GM19043 (cell line): ENCODE measurements around the gene WWOX.

Experiments used
- ATAC-seq: cut with Tn5 transposase; IDR thresholded peaks from one replicate; pipeline ENCODE4 v1.9.1; 2021; ENCODE audit warnings: low read depth; ENCODE audit not compliant: unreplicated experiment

Gene WWOX

DNA sequence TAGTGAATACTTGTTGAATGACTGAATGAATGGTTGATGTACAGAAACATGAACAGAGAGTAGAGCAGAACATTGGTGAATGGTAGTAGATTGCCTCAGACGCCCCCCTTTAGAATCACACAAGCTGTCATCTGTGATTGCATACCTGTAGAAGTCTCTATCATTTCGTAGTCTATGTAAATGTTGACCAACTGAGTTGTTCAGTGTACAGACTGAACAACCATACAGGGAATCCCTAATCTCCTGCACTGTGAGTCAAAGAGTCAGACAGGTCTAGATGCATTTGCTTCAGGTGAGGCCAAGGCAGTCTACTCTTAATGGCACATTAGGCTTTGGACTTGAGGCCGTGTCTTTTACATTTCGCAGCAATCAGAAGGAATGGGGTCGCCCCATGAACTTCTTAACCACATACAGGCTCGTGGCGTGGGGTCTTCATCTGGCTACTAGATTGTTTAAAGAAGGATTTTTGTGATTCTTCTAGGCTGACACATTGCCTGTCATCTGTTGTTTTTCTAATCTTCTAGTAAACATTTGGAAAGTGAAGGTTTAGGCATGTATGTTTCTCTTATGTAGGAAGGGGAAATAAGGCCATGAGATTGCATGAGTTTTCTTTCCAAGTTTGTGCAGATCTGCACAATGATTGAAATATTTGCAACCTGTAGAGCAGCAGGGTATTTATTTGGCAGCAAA is 157.4 kb downstream of the WWOX start:
- ATAC-seq, result no peak

DNA sequence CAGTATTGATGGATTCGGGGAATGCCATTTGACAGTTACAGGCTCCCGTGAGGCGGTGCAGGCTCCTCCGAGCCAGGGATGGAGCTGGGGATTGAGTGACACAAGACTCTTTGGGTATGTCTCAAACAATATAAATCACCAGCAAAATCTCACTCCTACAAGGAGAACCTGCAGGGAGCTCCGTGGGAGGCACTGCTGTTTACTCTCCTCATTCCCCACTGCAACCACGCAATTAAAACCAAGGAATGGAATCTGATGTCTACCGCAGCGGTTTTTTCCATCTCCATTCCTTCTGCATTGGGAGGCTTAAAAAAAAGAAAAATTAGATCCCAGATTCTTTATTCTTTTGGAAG is 157.9 kb downstream of the WWOX start:
- no peak for ATAC-seq

DNA sequence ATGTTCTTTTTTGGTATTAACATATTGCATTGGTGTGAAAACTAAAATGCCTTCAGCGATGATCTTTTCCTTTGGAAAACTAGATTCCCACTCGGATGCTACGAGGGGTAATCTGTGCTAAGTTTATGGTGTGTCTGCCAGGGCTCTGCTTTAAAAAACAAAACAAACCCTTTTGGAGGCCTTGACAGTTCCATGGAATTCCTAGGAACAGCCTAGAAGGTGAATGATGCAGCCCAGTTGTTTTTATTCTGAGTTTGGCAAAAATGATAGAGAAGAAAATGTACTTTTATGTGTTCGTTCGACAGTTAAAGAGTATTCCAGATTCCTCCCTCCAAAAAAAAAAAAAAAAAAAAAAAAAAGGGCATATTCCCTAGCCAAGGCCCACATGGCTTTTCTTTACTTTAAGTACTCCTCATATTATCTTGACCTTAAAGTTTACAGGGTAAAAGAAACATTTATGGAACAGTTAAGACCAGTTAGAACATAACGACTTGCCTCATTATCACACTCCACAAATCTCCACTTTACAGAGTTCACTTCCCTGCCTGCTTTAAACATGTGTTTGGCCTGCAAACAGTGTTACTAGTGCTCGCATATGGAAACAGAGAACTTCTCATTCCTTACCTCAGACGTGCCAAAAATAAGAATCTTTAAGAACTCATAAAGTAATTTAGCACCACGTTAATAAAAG is 159.1 kb downstream of the WWOX start:
- ATAC-seq, result no peak

DNA sequence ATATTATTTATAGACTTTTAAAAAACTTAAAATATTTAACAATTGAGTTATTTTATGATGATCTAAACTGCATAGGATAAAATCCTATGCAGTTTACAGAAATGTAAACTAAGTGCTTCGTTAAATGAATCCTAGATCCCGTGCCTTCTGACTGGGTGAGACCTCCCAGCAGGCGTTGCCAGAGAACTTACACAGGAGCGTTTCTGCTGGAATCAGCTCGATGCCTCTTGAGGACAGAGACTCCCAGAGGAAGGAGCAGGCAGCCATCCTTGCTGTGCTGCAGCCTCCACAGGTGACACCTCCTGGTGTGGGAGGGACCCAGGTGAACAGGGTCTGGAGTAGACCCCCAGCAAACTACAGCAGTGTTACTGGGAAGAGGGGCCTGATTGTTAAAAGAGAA is 160.4 kb downstream of the WWOX start:
- ATAC-seq, result no peak

DNA sequence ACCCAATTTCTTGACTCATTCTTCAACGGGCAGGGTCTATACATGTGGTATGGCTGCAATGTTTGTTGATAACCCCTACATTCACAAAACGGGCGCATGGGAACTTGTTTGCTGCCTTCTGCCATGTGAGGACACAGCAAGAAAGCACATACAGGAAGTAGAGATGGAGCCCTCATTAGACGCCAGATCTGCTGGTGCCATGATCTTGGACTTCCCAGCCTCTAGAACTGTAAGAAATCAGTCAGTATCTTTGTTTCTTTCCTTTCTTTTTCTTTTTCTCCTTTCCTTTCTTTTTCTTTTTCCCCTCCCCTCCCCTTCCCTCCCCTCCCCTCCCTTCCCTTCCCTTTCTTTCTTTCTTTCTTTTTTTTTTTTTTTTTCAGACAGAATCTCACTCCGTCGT is 165.2 kb downstream of the WWOX start:
- no peak for ATAC-seq

DNA sequence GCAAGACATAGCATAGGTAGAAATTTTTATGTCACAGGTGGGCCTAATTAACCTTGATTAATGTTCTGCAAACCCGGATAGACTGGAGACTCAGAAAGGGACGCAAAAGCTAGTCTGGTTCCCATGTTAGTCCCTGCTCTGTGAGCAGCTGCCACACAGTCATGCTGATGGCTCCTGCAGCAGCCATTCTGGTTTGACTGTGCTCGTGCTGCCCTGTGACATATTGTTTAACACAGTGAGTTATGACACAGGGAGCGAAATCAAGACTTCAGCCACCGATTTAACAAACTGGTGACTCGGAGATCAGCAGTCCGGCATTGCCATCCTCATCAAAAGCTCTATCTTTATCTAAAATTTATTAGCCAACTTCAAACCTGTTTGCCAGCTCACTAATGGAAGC is 169.8 kb downstream of the WWOX start:
- no peak for ATAC-seq

DNA sequence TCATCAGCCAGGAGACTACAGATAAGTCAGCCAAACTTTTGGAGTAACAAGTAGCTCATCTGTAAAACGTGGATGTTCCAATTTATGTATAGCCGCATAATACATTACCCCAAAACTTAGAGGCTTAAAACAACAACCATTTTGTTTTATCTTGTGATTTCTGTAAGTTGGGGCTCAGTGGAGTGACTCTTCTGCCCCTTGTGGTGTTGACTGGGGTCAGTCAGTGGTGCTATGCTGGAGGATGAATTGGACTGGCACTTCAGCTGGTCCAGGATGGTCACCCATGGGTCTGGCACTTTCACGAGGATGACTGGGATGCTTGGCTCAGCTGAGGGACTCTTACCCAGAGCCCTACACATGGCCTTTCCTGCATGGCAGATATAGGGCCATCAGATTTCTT is 172.5 kb downstream of the WWOX start:
- no peak for ATAC-seq

DNA sequence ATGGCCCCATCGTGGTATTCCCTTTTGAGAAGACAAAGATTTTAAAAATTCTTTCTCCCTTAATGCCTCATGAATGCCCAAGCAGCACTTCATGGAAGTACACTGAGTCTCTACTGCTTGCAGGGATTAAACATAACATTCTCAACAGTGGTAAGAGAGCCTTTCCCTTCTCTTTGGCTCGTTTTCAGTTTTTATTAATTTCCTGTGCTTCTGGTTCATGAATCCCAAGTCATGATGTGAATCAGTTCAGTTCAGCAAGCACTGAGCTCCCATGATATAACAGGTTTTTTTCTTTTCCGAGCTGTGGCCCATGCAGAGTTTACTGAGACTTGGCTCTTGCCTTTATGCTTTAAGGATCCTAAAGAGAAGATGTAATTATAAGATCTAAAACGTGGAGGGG is 175.3 kb downstream of the WWOX start:
- ATAC-seq, result no peak

DNA sequence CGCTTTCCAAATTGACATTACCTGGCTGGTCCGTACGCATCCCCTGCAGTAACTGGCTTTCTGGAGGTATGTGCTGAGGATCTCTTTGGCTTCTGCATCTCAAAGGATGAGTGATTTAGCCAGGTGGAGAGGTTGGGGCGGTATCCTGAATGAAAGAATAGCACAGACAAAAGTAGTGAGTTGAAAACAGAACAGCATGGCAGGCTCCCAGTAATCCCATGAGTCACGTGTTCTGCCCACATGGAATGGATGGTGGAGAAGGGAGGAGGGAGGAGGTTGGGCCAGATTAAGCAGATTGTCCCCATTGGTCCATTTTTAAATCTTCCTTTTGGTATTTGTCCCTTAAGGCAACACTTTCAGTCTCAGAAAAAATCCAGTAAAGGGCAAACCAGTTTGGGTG is 176.0 kb downstream of the WWOX start:
- no peak for ATAC-seq

DNA sequence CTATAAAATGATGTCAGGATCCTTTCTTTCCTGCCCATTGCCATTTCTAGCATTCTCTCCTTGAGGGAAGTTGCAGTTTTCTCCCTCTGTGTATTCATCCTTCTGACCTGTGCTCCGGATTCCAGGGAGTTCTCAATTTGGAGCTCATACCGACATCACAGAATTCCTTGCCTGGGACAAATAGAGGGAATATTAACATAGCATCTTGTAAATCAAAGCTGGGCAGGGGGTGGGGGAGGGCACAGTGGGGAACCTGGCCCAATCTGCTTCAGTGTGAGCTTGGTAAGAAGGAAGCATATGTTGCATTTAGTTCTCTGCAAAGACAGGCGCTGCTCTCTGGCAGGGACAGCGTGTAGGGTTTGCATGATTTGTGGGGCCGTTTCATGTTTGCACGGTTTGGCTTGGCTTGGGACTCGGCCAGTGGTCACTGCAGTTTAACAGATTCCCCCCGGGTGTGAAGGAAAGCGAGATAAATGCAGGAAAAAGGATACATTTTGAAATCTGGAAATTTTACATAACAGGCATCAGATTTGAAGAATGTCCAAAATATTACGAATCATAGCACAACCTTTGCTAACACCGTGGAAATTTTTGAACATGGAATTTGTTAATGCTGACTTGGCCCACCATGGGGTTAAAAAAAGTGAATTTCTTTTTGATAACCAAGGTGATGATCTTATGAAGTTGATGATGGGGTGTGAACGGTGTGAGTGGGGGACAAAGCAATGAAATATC is 178.0 kb downstream of the WWOX start:
- ATAC-seq, result no peak

DNA sequence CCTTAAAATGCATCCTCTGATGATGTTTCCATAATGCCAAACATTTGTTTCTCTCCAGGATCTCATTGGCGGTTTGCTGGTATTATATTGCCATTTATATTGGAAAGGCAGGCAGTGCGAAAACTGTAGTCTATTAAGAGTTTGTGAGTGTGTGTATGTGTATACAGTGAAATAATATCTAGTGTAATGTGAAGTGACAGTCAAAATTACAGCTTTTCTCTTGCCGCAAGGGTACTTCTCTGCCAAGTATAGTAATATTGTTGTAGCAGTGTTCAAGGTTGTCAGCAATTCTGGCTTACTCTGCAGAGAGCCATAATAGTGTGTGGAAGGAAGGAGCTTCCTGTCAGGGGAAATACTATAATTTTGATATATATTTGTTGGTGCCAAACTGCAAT is 178.6 kb downstream of the WWOX start:
- ATAC-seq, result no peak

DNA sequence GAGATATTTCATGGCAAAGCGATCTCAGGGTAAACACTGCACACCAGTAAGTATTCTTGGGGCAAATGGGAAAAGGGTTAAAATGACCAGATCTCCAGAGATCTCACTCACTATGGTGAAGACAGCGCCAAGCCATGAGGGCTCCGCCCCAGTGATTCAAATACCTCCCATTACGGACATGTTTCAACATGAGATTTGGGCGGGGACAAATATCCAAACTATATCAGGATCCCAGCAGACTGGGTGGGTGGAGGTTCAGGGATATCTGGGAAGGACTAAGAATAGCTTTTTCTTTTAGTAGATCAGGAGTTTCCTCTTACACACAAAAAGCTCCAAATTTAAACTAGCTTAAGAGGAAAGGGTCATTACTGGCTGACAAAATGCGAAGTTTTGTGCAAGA is 181.7 kb downstream of the WWOX start:
- no peak for ATAC-seq

DNA sequence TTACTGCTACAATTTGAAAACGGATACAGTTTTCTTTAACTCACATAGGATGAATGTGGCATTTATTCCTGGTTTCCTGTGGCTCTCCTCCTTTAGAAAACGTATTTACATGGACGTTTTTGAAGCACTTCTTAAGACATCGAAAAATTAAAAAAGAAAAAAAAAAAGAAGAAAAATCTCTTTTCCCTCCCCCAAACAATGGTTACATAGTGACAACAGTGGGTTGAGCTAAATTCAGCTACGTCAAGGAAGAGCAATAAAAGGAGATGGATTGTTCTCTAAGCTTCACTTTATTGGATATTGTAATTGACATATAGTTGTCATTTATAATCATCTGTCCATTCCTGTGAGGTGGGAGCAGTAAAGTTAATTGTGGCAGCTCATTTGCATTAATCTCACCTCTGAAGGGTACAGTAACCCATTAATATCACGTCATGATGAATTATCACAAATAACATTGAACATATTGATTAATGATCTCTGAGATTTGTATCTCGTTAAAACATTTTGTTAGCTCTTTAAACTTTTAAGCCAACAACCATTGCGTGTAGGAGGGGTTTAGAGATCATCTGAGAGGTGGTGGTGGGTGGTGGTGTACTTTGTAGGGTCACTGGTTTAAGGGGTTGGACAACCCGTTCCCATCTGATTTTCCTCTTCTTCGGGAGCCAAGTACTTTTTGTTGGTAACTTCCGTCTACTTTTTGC is 184.2 kb downstream of the WWOX start:
- no peak for ATAC-seq

DNA sequence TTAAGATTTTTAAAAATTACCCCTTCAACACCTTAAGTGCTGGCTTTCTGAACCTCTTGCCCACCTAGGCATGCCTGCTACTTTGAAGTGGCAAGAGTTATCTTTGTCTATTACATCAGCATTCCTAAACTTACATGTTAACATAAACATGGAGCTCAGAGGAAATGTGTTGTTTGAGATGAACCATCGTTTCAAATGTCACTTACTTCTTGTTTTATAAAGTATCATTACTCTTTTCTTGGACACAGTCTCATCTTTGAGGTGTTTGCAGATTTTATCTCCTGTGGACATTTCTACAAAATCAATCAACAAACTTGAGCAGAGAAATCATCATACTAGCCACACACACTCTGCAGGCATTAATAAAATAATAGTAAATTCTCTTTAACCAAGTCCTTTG is 184.9 kb downstream of the WWOX start:
- no peak for ATAC-seq

DNA sequence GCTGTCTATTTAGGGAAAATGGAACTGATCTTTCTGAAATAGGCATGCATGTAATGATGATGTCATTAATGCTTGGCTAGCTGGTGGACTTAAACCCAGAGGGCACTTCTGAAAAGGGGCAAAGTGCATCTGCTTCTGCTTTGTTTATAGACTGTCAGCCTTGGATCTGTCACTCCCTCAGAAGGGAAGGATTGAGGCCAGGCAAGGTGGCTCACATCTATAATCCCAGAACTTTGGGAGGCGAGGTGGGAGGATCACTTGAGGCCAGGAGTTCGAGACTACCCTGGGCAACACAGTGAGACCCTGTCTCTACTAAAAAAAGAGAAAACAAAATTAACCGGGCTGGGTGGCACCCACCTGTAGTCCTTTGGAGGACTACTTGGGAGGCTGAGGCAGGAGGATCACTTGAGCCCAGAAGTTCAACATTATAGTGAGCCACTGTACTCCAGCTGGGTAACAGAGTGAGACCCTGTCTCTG is 185.5 kb downstream of the WWOX start:
- no peak for ATAC-seq

DNA sequence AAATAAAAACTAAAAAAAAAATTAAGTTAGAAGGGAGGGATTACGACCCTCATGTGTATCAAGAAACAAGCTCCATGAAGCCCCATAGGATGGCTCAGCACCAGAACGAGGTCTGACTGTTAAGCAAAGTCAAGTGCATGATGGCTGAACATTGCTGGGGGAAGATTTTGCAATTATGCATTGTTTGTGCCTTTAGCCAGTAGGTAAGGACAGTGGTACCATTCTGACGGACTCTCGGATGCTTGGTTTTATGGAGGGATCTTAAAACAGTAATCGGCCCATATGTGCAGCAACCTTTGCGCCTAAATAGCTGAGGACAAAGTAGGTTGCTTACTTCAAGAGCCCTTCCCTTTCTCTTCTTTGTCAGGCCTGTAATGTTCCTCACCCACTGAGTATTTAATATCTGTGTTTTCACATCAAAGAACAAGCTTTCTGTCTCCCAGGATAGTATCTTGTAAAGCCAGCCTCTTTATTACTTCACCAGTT is 186.0 kb downstream of the WWOX start:
- ATAC-seq, result no peak

DNA sequence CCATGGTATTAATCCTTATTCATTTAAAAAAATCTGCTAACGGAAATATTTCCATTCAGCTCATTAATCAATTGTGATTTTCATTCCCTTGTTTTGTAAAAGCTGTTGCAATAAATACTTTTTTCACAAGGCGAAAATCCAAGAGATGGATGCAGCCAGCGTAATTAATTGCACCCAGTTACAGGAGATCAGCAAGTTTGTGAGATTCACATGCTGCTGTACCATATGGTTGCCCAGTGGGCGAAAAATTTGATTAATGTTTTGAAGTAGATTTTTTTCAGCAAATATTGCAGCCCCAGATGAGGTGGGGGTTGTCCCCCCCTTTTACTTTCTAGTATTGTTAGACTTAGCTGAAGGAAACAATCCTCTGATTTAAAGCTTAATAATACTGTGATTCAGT is 186.6 kb downstream of the WWOX start:
- ATAC-seq, result no peak

DNA sequence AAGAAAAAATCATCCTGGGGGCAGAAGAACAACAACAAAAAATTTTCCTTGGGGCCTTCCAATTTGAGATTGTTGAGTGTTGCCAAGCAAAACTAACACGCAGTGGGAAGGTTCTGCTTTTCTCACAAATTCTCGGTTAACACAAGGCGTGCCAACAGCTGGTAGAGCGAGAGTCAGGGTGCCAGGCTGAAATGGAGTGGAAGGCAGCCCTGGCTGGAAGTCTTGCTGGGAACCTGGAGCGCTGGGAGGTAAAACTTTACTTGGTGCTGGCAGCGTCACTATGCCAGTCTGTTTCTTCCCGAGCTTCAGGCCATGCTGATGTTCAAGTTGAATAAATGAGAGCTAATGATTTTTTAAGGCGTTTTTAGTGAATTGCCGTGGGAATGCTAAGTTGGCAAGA is 189.4 kb downstream of the WWOX start:
- no peak for ATAC-seq

DNA sequence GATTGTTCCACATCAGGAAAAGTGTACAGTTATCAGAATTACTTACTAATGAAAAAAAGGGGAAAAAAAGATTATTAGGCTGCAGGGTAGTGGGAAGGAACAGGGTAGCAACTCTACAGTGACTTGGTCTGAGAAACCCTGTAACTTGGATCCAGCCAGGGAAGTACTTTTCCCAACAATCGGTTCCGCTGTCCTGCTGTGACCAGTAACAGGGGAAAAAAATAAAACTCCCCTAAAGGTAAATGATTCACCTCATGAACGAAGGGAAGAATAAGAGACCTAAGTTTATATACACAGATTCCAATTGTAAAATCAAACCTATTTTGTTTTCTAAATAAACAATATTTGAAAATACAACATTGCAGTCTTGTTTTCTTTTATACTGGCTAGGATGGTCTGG is 189.9 kb downstream of the WWOX start:
- no peak for ATAC-seq

DNA sequence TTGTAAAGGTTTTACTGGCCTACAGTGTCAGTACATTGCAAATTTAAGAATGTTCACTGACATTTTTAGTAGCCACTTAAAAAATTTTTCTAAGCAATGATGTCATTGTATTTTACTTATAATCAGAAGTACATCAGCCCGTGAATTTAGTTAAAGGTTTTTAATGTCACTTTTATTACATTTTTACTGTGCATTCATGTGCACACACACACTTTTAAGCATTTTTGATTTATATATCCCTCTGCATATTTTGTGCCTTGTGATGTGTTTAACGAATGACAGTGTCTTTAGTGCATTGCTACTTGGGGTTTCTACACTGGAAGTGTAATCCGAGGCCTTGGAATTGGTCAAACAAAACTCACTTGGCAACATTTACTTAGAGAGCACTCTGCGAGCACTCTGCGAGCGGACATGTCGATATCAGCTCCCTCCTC is 190.4 kb downstream of the WWOX start:
- no peak for ATAC-seq

DNA sequence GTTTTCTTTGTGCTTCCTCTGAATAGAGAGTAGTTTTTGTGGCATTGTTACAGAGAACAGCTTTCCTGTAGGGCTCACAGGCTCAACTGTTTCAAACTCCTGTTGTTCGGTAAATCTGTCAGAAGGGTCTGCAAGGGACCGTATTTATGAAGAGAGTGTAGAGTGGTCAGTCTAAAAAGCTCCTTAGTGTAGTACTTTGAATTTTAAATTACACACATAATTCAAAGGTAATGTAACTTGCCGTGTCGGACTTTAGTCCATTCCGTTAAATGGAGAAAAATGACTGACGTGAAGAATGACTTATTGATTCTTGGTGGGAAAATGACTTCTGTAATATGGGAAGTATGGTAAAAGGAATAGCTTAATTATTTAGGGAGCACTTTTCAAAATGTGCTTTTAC is 190.9 kb downstream of the WWOX start:
- no peak for ATAC-seq
